Nephron (organoid): ENCODE data around the gene FGF9.

Source experiments
- H3K27ac Mint-ChIP-seq, 3 experiments: 2 replicates each; pipeline ENCODE4 v1.8.0; 2020; ENCODE audit warnings: mixed read lengths in 3 of 3, mild to moderate bottlenecking in 2 of 3, moderate library complexity in 1 of 3
- H3K27me3 Mint-ChIP-seq: 2 replicates; pipeline ENCODE4 v1.8.0; 2021; ENCODE audit warnings: low read depth, mild to moderate bottlenecking, moderate library complexity, mixed read lengths
- H3K36me3 Mint-ChIP-seq: 2 replicates; pipeline ENCODE4 v1.8.0; 2020; ENCODE audit warnings: low read depth, mixed read lengths
- H3K4me1 Mint-ChIP-seq: 2 replicates; pipeline ENCODE4 v1.8.0; 2020; ENCODE audit warnings: mixed read lengths
- H3K4me3 Mint-ChIP-seq, 3 experiments: 2 replicates each; pipeline ENCODE4 v1.8.0; 2020; ENCODE audit warnings: mild to moderate bottlenecking in 3 of 3, mixed read lengths in 3 of 3, moderate library complexity in 2 of 3
- H3K9me3 Mint-ChIP-seq: 2 replicates; pipeline ENCODE4 v1.8.0; 2020; ENCODE audit warnings: mixed read lengths
- TF ChIP-seq, protein P1 (sequence below), 3 experiments: fragments of 200-600 bp; sonication (generic); IDR thresholded peaks; one replicate each; pipeline ENCODE4 v1.5.0; 2021; ENCODE audit warnings: antibody characterized with exemption in 3 of 3; ENCODE audit not compliant: unreplicated experiment in 3 of 3

Gene FGF9

DNA sequence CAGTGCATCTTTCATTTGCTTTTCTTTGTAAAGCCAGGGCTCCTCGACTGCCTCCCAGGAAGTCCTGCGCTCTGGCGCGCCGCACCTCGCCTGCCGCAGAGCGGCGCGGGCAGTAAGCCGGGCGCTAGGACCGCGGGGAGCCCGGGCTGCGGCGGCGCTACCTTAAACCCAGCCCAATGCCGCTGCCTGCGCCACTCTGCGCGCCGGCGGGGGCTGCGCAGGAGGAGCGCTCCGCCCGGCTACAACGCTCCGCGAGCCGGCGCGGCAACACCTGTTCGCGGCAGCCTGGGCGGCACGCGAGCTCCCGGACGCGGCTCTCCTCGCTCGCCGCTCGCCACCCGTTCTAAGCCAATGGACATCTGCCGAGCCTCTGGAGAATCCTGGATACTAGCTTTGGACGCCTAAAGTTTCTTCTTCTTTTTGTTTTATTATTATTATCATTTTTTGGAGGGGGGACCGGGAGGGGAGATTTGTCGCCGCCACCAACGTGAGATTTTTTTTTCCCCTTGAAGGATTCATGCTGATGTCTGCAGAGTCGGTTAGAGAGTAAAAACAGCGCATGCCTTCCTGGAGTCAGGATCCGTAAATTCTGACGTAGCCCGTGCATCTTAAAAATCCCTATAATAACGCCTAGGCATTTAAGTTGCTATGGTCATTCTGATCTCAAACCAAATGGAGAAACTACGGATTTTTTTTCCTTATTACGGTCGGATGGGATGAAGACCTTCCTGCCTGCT is at the start of gene FGF9:
Gene FGF9, plus strand, starts transcription at position 191 of the 737 bp plus-strand sequence. CDS start 840 bp downstream, outside the sequence.
- H3K4me3 Mint-ChIP-seq, result peak within 1 kb of the TSS; percentile 89 to 93 (median 93)
- H3K4me1 Mint-ChIP-seq, result peaks cover 30% of the 10 kb centered on the region
- peaks cover 54% of the 10 kb centered on the region for H3K27me3 Mint-ChIP-seq
- no peaks in the 10 kb centered on the region for H3K9me3 Mint-ChIP-seq
- H3K27ac Mint-ChIP-seq, result peak within 1 kb of the TSS; percentile 78 to 91 (median 79)
- TF ChIP-seq, protein P1, sequence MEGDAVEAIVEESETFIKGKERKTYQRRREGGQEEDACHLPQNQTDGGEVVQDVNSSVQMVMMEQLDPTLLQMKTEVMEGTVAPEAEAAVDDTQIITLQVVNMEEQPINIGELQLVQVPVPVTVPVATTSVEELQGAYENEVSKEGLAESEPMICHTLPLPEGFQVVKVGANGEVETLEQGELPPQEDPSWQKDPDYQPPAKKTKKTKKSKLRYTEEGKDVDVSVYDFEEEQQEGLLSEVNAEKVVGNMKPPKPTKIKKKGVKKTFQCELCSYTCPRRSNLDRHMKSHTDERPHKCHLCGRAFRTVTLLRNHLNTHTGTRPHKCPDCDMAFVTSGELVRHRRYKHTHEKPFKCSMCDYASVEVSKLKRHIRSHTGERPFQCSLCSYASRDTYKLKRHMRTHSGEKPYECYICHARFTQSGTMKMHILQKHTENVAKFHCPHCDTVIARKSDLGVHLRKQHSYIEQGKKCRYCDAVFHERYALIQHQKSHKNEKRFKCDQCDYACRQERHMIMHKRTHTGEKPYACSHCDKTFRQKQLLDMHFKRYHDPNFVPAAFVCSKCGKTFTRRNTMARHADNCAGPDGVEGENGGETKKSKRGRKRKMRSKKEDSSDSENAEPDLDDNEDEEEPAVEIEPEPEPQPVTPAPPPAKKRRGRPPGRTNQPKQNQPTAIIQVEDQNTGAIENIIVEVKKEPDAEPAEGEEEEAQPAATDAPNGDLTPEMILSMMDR (IDR thresholded peaks at IDR 0.05; ENCODE audit: unreplicated experiment in 3 of 3), result no peak
- H3K36me3 Mint-ChIP-seq, result peaks cover 4% of the 10 kb centered on the region

DNA sequence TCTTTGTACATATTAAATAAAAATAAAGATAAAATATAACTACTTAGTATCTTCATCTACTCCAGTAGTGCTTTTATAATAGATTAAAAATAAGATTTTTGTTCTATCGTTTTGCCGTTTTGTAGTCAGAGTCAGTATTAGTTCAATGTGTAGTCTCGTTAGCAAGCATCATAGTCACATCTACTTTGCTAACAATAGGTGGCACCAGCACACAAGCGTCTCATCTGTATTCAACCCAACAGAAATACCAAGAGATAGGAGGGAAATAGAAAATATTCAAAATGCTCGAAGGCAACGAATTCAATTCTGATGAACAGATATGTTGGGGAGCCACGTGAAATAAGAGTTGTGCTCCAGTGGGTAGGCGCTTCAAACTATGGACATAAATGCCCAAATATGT is 45.5 kb upstream of the FGF9 start:
- Mint-ChIP-seq H3K36me3 (no peaks in the 10 kb centered on the region), H3K9me3 (peaks cover 23% of the 10 kb centered on the region), H3K27ac (no peak overlapping the region), H3K4me1 (peaks cover 6% of the 10 kb centered on the region), H3K4me3 (no peak overlapping the region), H3K27me3 (peaks cover 10% of the 10 kb centered on the region)
- TF ChIP-seq, protein P1 (IDR thresholded peaks at IDR 0.05; ENCODE audit: unreplicated experiment in 3 of 3), result peak; percentile 48 to 54 (median 51)

DNA sequence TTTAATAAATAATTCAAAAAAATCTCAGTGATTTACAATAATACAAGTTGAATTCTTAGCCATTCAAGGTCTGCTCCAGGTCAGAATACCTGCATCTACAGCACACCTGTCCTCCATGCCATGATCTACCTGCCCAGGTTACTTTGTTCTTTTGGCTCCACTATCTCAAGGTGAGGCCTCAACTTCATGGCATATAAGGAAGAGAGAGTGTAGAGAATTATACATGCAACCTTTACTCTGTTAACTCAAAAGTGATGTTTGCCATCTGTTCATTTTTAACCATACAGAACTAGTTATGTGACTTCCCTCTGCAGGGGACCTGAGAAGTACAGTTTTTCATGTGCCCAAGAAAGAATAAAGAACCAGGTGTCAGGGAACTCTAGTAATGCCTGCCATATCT is 38.7 kb upstream of the FGF9 start:
- Mint-ChIP-seq H3K27ac (no peak overlapping the region), H3K4me3 (no peak overlapping the region), H3K27me3 (peaks cover 6% of the 10 kb centered on the region), H3K9me3 (peaks cover 25% of the 10 kb centered on the region), H3K36me3 (peaks cover 4% of the 10 kb centered on the region), H3K4me1 (no peaks in the 10 kb centered on the region)
- TF ChIP-seq, protein P1 (IDR thresholded peaks at IDR 0.05; ENCODE audit: unreplicated experiment in 3 of 3), result no peak

DNA sequence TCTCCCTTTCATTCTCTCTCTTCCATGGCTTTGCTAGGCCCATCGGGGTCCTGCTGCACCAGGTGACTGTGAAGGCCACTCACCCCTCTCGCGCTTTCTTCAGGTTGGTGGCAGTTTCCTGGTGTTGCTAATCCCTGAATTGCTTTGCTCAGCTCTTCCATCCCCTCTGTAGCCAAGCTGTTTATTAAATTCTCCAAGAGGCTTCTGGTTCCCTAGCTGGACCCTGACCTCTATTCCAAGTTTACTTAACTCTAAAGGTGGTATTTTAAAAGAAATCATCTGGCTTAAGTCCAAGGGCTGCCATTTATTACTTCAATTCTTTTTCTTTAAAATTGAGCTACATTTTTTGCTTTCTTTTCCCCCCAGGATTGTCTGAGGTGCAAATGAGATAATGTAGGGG is 34.2 kb upstream of the FGF9 start:
- Mint-ChIP-seq H3K4me1 (peaks cover 19% of the 10 kb centered on the region), H3K9me3 (peaks cover 6% of the 10 kb centered on the region), H3K27ac (peak overlapping the region; percentile 40 to 80 (median 78)), H3K27me3 (peaks cover 6% of the 10 kb centered on the region), H3K4me3 (no peak overlapping the region), H3K36me3 (no peaks in the 10 kb centered on the region)
- TF ChIP-seq, protein P1 (IDR thresholded peaks at IDR 0.05; ENCODE audit: unreplicated experiment in 3 of 3), result no peak

DNA sequence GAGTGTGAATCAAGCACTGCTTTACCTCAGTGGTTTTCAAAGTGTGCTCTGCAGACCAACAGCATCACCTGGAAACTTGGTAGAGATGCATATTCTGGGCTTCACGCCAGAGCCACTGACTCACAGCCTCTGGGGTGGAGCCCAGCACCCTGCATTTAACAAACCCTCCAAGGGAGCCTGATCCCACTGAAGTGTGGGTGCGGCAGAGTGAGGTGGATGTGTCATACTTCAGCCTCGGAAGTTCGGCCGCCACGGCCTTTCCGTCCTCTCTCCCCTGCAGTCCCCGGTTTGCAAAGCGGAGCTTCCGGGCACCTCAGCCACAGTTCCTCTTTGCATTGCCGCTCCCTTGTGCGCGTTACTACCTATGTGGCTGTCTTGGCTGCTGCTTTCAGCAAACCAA is 33.6 kb upstream of the FGF9 start:
- Mint-ChIP-seq H3K27ac (no peak overlapping the region), H3K4me3 (no peak overlapping the region), H3K4me1 (peaks cover 19% of the 10 kb centered on the region), H3K36me3 (no peaks in the 10 kb centered on the region), H3K27me3 (peaks cover 6% of the 10 kb centered on the region), H3K9me3 (peaks cover 2% of the 10 kb centered on the region)
- TF ChIP-seq, protein P1 (IDR thresholded peaks at IDR 0.05; ENCODE audit: unreplicated experiment in 3 of 3), result no peak
